GM21360 (cell line): ENCODE results near the gene FRMD3.
"Not testable (repeated sequence)": the region's sequence is repeated elsewhere in the genome, so short reads cannot be mapped to it uniquely, and the experiment has no call there.

Source experiments
- ATAC-seq: cut with Tn5 transposase; IDR thresholded peaks from one replicate; pipeline ENCODE4 v1.9.1; 2021; ENCODE audit warnings: mild to moderate bottlenecking, moderate library complexity; ENCODE audit not compliant: unreplicated experiment

FRMD3 gene

GRCh38 chr9:83401328-83401900 is 136.8 kb downstream of the FRMD3 start:
- no peak for ATAC-seq

- ATAC-seq: no peak
Observed at GRCh38 chr9:83396813-83397212, 141.4 kb downstream of the FRMD3 start.

- no peak for ATAC-seq
Observed at GRCh38 chr9:83396342-83396741, 141.9 kb downstream of the FRMD3 start.

GRCh38 chr9:83392228-83392627 is 146.0 kb downstream of the FRMD3 start:
- ATAC-seq: no peak

GRCh38 chr9:83388346-83388745 is 149.9 kb downstream of the FRMD3 start:
- ATAC-seq: no peak

- ATAC-seq: no peak
Observed at GRCh38 chr9:83387401-83388185, 150.6 kb downstream of the FRMD3 start.

GRCh38 chr9:83385317-83385716 is 152.9 kb downstream of the FRMD3 start:
- ATAC-seq: no peak

GRCh38 chr9:83384214-83384613 is 154.0 kb downstream of the FRMD3 start:
- ATAC-seq: no peak

- ATAC-seq: no peak
Observed at GRCh38 chr9:83383034-83383433, 155.2 kb downstream of the FRMD3 start.

- no peak for ATAC-seq
Observed at GRCh38 chr9:83382421-83382820, 155.8 kb downstream of the FRMD3 start.

GRCh38 chr9:83379045-83379444 is 159.2 kb downstream of the FRMD3 start:
- ATAC-seq: no peak

GRCh38 chr9:83372957-83373356 is 165.2 kb downstream of the FRMD3 start:
- ATAC-seq: no peak

- ATAC-seq: no peak
Observed at GRCh38 chr9:83367326-83367725, 170.9 kb downstream of the FRMD3 start.

GRCh38 chr9:83362341-83362995 is 175.7 kb downstream of the FRMD3 start:
- ATAC-seq: no peak

GRCh38 chr9:83359039-83359438 is 179.2 kb downstream of the FRMD3 start:
- ATAC-seq: no peak

- not testable (repeated sequence) for ATAC-seq
Observed at GRCh38 chr9:83358493-83358892, 179.7 kb downstream of the FRMD3 start.

- no peak for ATAC-seq
Observed at GRCh38 chr9:83355729-83356151, 182.5 kb downstream of the FRMD3 start.

- ATAC-seq: no peak
Observed at GRCh38 chr9:83355024-83355444, 183.2 kb downstream of the FRMD3 start.

GRCh38 chr9:83349031-83349430 is 189.2 kb downstream of the FRMD3 start:
- no peak for ATAC-seq

GRCh38 chr9:83346655-83347420 is 191.4 kb downstream of the FRMD3 start:
- no peak for ATAC-seq

- ATAC-seq: no peak
Observed at GRCh38 chr9:83343366-83343999, 194.7 kb downstream of the FRMD3 start.
